ENCODE measurements around the gene LPAR1.

DNA sequence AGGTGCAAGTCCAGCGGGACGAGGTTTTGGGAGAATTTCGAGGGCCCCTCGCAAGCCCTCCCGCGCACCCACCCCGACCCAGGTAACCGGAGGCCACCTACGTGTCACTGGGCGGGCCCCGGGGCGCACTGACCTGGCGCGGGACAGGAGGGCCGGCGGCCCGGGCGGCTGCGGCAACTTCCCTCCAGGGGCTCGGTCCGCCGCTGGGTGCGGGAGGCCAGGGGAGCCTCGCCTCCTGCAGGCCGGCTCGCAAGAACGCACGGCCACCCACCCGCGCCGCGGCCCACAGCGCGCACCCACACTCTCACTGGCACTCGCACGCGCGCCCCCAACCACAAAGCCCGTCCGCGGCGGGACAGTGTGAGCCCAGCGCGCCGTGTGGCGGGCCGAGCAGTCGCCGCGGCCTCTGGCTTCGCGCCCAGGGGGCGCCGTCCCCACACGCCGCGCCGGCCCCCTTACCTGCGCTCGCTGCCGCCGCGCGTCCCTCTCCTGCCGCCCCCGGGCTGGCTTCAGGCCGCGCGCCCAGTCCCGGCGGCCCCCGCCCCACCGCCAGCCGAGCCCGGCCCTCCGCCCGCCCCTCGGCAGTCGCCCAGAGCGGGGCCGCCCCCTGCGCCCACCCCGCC, 451 bp downstream of the LPAR1 start:
- TF ChIP-seq REPIN1 (tag by site-specific recombination; IDR thresholded peaks at IDR 0.05; ENCODE audit: low read depth) (no peak), ZSCAN23 (tag by site-specific recombination; IDR thresholded peaks at IDR 0.05) (no peak), CTCF (tag by site-specific recombination; IDR thresholded peaks at IDR 0.05) (peak; percentile 64), ZNF169 (tag by site-specific recombination; IDR thresholded peaks at IDR 0.05) (no peak)
- TF ChIP-seq, protein P1, sequence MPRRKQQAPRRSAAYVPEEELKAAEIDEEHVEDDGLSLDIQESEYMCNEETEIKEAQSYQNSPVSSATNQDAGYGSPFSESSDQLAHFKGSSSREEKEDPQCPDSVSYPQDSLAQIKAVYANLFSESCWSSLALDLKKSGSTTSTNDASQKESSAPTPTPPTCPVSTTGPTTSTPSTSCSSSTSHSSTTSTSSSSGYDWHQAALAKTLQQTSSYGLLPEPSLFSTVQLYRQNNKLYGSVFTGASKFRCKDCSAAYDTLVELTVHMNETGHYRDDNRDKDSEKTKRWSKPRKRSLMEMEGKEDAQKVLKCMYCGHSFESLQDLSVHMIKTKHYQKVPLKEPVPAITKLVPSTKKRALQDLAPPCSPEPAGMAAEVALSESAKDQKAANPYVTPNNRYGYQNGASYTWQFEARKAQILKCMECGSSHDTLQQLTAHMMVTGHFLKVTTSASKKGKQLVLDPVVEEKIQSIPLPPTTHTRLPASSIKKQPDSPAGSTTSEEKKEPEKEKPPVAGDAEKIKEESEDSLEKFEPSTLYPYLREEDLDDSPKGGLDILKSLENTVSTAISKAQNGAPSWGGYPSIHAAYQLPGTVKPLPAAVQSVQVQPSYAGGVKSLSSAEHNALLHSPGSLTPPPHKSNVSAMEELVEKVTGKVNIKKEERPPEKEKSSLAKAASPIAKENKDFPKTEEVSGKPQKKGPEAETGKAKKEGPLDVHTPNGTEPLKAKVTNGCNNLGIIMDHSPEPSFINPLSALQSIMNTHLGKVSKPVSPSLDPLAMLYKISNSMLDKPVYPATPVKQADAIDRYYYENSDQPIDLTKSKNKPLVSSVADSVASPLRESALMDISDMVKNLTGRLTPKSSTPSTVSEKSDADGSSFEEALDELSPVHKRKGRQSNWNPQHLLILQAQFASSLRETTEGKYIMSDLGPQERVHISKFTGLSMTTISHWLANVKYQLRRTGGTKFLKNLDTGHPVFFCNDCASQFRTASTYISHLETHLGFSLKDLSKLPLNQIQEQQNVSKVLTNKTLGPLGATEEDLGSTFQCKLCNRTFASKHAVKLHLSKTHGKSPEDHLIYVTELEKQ (tag by site-specific recombination; IDR thresholded peaks at IDR 0.05; ENCODE audit: borderline replicate concordance), result no peak
